ENCODE measurements around the gene NINJ2.

The NINJ2 gene

DNA sequence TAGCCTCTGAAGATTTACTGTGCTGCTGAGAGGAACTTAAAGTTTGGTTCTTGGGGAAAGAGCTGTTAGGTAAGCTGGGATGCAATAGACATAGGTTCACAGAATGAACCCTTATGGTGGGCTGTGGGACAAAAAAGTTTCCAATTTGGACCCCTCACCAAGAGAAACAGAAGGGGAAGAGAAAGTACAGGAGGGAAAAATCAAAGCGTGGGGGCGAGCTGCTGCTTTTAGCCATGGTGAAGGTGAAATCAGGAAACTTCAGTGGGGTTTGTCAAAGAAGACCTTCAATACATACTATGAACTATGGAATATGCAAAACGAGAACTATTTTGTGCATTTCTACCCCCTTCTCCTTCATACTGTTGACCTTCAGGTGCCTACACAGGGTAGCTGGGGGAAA lies 10.6 kb upstream of the NINJ2 start:
- DNase-seq (ENCODE audit: low read depth, low spot score): no peak

DNA sequence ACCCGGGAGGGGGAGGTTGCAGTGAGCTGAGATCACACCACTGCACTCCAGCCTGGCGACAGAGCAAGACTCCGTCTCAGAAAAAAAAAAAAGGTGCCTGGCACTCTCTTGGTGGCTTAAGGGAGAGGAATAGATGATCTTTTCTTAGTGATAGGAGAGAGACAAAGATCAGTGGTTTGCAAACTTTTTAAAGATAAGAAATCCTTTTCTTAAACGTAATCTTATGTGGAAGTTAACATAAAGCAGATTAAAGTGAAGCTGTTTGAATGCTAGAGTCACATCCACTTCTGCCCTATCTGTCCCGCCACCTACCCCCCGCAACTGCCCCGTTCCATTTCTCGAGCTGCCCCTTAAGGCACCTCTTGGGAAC lies 6.3 kb upstream of the NINJ2 start:
- no peak for DNase-seq (ENCODE audit: low read depth, low spot score)

DNA sequence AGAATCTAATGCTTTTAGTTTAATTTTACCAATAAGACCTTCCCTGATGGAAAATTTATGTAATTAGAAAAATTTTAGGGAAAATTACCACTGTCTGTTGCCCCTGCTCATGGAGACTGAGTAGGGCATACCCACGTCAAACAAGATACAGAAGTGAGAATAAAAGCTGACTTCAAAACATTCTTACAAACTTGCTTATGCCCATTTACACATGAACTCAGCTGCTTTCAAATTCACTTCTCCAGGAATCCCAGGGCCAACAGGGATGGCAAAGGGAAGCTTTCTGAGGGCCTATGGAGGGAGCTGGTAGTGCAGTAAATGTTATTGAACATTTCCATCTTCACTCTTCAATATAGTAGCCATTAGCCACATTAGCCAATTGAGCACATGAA lies 4.8 kb upstream of the NINJ2 start:
- DNase-seq (ENCODE audit: low read depth, low spot score): no peak

DNA sequence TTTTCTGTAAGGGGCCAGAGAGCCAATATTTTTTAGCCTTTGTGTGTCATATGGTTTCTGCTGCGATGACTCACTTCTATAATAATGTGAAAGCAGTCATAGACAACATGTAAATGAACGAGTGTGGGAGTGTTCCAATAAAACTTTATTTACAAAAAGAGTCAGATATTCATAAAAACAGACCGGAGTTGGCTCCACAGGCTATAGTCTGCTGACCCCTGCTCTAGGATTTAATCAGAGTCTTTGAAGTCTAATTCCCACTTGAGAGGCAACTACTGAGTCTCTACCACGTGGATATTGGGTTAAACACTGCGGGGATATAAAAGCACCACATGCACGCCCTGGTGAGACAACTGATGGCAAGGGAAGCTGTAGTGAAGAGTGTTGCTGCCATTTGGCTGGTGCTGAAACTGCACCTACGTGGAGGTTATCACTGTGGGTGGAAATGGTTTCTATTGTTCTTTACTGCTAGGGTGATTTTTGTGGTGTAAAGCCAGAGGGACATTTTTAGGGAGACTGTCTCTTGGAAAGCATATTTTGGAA lies 3.6 kb upstream of the NINJ2 start:
- DNase-seq (ENCODE audit: low read depth, low spot score): no peak

DNA sequence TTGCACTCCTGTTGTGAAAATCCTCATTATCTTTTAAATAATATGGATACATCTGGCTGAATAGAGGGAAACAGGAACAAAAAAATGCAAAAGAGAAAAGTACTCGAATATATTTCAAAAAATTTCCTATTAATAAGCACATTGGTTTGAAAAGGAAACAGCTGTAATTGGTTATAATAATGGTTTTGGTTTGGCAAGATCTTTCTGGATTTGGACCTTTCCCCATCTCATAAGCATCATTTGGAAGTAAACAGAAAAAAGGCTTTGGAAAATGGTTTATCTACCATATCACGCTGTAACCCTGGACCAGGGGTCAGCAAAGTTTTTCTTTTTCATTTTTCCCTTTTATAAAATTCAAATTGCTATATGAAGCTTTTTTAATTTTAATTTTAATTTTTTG lies 2.8 kb upstream of the NINJ2 start:
- DNase-seq (ENCODE audit: low read depth, low spot score): no peak

DNA sequence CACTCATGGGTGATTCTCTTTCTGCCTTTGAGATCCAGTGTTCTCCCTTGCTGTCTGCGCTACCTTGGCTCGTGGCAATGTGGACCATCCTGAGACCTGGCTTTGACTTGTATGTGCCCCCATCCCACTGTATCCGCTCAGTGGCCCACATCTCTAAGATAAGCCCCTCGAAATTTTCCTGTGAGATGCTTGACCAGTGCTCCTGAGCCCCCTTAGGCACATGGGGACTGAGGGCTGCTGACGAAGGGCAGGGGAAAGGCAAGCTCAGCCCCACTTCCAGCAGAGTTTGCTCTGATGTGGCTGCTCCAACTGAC lies 1.5 kb upstream of the NINJ2 start:
- DNase-seq (ENCODE audit: low read depth, low spot score): no peak

DNA sequence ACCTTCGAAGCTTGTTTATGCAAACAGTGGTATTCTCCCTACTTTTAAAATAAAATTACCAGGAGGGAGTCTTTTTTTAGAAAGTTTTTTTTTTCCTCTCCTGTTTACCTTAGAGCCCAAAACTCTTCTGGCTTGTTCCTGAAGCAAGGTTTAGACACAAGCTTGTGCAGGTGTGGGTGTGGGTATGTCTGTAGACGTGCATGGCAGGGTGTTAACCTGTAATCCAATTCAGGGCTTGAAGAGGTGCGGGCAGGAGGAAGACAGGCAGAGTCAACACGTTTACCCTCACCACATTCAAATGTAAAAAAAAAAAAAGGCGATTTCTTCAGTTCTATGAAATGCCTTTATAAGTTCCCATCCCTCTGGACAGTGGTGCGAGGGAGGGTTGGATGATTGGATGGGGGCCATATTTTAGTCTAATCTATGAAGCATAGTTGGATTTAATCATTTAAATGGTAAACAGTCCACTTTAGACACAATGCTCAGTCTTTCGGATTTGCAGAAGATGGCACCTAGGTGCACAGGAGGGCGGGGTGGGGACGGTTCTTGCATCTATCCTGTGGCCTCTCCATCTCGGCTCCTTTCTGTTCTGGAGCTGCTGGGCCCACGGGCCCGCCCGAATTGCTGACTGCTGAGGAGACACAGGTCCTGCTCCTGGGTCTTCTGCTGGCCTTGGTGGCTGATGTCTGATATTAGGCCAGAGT lies 982 bp upstream of the NINJ2 start:
- DNase-seq (ENCODE audit: low read depth, low spot score): no peak

DNA sequence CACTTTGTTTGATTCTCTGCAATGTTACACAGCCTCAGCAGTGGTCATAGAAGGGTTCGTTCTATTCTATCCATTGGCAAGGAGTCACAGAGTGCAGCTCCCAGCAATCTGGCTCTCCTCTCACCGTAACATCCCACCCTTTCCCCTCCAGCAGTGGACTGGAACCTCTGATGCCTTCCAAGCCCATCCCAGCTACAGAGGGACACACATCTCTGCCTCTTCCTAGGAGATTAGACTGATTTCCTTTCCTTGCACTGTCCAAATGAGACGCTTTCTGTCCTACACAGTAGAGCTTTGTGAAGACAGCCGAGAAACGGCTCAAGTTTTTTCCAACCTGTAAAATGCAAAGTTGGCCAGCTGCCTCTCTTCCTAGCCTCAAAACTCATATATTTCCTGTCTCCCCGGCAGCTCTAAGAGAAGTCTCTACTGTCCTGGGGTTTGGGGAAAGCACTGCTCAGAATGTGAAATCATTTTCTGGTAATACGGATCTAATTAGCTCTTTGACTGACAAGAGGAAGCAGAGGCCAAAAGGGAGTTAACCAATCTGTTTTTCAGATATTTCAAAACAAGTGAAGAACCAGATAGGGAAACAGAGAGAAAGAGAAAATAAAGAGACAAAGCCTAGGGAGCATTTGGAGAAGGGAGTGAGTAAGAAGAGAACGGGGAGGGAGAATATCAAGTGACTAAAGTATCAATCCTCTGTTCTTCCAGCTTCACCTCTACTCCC lies 516 bp downstream of the NINJ2 start:
- no peak for DNase-seq (ENCODE audit: low read depth, low spot score)

DNA sequence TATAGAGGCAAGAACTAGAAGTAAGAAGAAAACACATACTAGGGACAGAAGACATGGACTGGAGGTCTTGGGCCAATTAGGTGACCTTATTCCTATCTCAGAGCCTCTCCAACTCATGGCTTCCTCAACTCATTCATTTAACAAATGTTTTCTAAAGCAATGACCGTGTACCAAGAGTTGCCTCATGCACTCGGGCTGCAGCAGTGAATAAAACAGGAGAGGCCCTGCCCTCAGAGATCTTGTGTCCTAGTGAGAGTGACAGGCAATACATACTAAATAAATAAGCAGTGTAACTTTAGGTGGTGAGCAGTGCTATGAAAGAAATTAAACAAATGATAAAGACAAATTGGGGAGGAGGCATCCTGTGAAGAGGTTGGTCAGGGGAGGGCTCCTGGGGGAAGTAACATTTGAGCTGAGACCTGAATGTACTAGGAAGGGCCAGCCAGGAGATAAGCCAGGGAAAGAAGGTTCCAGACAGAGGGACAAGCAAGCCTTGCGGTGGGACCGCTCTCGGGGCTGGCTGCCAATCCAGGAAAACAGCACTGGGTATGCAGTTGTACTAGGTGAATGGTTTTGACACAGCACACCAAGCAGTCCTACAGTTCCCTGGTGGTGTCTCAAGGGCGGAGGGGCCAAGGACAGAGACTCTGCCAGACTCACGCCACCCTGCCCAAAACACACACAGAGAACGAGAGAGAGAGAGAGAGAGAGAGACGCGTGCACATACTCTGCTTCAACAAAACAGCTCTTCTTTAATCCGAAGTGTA lies 1.3 kb downstream of the NINJ2 start:
- no peak for DNase-seq (ENCODE audit: low read depth, low spot score)

DNA sequence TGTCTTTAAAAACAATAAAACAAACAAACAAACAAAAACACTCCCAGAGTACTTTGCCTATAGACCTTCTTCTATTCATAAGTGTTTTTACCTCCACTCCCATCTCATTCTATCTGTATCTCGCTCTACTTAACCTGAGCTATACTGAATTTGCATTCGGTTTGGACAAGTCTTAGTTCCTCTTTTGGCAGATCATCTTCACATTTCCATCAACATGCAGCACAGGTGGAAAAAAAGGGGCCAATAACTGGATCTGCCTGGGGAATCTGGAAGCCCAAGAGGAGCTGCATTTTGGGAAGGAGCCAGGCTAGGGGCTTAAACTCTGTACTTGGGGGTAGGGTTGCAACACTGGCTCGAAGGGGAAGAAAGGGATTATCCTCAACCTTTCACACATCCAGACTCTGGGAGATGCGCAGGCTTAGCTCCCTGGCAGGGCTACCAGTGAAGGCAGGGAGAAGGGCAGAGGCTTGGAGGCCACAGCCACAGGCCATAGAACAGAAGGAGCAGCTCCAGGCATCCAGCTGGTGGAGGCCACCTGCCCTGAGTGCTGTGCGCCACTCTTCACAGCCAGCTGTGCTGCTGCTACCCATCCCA lies 4.1 kb downstream of the NINJ2 start:
- no peak for DNase-seq (ENCODE audit: low read depth, low spot score)

DNA sequence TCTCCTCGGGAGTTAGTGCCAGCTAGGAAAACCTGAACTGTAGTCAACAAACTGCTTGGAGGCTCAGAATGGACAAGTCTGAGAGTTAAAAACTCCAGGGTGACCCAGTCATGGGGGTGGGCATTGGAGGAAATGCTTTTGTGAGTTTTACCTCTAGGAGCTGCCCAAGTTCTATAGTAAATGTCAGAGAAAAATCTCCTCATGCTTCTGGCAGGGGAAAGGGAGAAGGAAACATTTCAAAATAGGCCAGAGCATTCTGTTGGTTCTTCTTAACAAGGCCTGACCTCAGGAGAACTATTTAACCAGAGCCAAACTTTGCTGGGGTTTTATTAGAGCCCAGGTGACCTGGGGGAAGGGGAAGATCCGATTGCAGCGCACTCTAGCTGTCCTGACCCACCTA lies 12.3 kb downstream of the NINJ2 start:
- no peak for DNase-seq (ENCODE audit: low read depth, low spot score)

DNA sequence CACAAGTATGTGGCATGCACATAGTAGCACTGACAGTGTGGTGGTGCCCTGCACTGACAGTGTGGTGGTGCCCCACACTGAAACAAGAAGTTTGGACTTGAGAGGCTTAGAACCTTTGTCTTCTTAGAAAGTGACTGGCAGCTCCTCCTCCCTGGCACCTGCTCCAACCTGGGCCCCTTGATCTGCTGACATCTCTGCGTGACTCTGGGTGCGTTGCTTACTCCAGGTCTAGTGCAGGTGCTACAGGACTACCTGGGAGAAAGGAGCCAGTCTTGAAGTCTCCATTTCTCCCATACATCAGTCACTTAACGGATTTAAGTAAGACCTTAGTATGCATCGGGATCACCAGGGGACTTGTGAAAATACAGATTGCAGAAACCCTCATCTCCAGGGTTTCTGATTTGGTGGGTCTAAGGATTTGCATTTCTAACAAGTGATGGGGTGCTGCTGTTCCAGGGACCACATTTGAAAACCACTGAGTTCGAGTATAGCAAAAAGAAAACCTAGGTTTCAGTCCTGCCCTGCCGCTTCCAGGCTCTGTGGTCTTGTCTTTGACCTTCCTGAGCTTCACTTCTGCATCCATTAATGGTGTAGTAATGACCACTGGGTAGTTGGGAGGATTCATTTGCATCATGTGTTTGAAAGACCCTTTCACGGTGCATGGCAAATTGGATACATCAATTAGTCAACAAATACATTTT lies 15.7 kb downstream of the NINJ2 start:
- DNase-seq (ENCODE audit: low read depth, low spot score): no peak

DNA sequence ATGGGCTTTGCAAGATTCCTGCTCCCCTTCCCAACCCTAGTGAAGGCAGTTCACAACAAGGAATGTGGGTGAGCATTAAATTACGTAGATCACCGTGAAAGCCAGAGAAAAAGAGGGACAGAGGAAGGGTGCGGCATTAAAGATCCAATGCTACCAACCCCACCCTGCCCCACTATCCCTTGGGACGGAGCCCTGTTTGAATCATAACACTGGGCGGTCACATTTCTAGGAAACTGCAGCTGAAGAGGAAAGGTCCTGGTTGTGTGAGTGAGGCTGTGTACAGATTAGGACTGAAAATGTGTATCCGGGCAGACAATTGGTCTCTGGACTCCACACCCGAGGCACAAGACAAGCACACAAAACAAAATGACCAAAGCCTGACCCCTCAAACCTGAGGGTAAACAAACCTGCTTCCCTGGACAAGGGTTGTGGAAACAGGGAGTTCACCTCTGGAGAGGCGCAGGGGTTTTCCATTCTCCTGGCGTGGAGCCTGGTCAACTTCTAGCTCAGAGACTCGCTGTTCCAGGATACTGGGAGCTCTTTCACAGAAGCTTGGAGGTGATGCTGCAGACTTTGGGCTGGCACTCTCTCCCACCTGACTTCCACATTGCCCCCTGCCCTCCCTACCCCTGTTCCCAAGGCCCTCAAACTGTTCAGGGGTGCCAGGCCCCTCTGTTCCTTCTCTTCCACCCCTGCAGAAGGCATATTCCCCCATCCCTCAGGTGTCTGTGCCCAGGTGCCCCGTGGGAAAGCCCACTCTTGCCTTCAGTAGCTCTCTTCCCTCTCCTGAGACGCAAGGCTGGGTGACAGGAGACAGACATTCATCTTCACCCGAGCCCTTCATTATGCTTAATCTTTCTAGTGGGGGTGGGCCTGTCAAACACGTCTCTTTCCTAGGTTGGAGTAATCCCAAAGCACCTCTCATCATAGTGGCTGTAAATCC lies 16.5 kb downstream of the NINJ2 start:
- DNase-seq (ENCODE audit: low read depth, low spot score): no peak

DNA sequence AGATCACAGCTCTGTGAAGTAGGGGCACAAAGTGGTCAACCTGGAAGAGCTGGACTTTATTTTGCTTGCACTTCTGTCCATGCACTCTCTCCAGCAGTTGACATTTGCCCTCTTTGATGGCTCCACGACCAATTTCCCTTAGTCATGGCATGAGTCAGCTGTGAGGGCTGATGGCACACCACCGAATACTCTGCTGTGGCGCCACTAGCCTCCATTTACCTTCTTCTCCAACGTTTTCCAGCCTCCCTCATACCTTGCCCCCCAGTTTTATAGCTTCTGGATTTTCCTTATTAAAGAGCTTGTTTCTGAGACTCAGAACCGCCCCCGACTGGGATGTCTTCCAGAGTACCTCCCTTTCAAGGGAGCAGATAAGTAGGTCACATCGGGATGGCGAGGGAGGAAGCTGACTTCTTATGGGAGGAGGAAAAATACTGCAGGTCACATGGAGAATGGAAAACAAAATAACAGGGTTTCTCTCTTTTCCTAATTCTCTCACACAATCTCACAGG lies 17.6 kb downstream of the NINJ2 start:
- no peak for DNase-seq (ENCODE audit: low read depth, low spot score)

DNA sequence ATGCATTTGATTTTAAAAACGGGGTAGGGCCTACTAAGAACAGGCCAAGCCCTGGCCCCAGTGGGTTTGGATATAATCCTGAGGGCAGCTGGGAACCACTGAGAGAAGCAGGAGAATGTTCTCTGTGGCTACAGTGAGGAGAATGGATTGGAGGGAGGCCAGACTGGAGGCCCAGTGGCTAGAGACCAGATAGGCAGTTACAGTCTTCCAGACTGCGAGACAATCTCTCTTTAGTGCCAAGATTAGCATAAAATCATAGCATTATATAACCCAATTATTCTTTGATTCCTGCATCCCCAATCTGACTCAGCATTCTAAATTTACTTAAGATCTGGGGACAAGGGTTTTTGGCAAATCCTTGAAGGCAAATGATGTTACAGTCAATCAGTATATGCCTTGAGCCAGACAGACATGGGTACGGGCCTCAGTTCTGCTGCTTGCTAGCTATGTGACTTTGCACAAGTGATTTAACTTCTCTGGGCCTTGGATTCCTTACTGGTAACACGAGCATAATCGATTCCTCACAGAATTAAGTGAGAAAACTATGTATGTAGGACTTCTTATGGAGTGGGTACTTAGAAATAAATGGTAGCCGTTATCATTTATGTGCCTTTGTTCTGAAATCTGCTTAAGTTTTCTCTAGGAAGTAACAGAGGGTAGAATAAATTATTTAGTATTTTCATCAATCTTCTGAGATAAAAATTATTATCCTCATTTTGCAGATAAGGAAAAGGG lies 18.3 kb downstream of the NINJ2 start:
- no peak for DNase-seq (ENCODE audit: low read depth, low spot score)

DNA sequence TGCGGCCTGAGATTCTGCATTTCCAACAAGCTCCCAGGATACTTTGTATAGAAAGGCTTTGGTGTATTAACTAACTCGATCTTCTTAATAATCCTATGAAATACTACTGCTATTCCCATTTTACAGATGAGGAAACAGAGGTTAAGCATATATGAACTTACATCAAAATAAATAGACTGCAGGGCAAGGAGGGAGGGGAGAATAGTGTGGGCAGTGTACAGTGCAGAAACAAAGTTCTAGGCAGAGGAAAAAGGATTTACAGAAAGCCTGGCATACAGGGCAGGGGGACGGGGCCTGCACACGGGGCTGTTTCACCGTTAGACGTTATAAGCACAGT lies 19.0 kb downstream of the NINJ2 start:
- DNase-seq (ENCODE audit: low read depth, low spot score): no peak

DNA sequence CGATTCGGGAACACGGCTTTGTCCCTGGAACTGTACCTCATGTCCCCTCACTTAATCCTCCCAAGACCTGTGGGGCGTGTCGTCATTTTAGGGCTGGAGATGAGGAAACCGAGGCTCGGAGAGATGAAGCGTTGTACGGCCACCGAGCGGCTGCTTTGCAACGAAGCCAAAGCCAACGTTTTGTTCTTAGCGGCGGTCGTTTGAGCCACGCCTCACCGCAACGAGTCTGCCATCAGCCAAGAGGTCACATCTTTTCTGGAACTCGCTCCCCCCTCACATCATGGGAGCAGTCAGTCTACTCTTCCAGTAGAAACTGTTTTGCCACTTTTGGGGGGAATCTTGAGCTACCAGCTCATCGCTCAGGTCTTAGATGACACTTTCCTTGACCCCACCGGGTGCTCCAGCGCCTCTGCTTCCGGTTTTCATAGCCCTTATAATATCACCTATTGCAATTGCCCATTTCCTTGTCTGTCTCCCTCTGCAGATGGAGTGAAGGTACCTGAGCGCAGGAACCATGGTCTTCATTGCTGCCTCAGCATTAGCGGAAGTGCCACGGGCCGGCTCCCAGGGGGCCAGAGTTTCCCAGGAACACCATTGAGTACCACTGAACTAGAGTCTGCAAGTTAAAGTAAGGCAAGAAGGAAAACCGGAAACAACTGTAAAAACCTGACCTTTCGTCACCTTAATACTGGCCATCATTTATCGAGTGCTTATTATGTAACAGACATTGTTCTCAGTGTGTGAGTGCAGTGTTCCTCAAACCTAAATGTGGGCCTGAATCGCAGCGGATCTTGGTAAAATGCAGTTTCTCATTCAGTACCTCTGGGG lies 19.6 kb downstream of the NINJ2 start:
- no peak for DNase-seq (ENCODE audit: low read depth, low spot score)

DNA sequence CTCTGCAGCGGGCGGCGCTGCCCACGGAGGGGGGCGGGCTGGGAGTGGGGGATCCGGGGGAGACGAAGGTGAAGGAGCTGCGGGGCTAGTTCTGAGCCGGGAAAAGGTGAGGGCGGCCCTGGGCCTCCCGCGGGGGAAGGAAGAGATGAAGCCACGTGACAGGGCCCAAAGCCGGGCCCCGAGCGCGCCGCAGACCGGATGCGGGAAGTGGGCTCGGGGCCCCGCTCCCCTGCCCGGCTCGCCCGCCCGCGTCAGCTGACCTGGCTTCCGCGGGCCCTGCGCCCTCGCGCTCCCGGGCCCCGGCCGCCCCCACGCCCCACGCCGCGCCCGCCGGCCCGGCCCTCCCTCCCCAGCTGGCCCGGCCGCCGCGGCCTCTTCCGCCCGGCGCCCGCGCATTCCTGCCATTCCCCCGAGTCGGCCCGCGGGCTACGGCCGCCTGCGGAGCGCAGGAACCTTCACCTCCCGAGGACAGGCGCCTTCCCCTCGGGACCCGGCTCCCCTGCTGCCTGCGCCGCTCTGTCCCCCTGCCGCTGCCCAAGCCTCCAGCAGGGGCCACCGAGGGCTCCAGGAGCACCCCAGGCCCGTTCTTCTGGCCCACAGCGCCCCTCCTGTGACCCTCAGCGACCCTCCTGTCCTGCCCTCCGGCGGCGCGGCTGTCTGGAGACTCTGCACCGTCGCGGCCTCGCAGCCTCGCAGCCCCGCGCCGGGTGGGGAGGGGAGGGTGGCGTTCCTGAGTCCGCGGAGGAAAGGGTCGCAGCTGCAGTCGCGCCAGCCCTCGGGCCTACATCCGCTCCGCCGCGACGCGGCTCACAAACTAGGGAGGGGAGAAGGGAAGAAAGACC lies 20.4 kb downstream of the NINJ2 start:
- DNase-seq (ENCODE audit: low read depth, low spot score): no peak

Measured in brain pericyte (primary cell).